Activated CD4-positive, CD25-positive, alpha-beta regulatory T cell (primary cell): ENCODE measurements around the gene CDKN1B.

Experiments
- DNase-seq, 4 experiments: peaks; one replicate each; lab custom pipeline; 2025; lab: John Stamatoyannopoulos, UW

The CDKN1B gene

GRCh38 chr12:12716793-12717585 lies at the start of gene CDKN1B:
CDKN1B (plus strand) TSS chr12:12717368; CDS start chr12:12717840, 472 bp downstream.
- DNase-seq, result peak; percentile 66 to 79 (median 74)

- DNase-seq, result no peak
These were observed 49.2 kb upstream of the CDKN1B start for GRCh38 chr12:12668005-12668404.

- DNase-seq, result no peak
These were observed 48.1 kb upstream of the CDKN1B start for GRCh38 chr12:12669020-12669419.

- no peak for DNase-seq
These were observed 45.1 kb upstream of the CDKN1B start for GRCh38 chr12:12671850-12672660.

- no peak for DNase-seq
These were observed 43.9 kb upstream of the CDKN1B start for GRCh38 chr12:12673296-12673695.

GRCh38 chr12:12676605-12677004 lies 40.6 kb upstream of the CDKN1B start:
- no peak for DNase-seq

- DNase-seq, result no peak
These were observed 36.0 kb upstream of the CDKN1B start for GRCh38 chr12:12681061-12681765.

- DNase-seq, result no peak
These were observed 34.9 kb upstream of the CDKN1B start for GRCh38 chr12:12682284-12682683.

GRCh38 chr12:12683136-12683697 lies 34.0 kb upstream of the CDKN1B start:
- DNase-seq, result no peak

GRCh38 chr12:12683725-12684124 lies 33.4 kb upstream of the CDKN1B start:
- DNase-seq, result no peak

- DNase-seq, result no peak
These were observed 32.6 kb upstream of the CDKN1B start for GRCh38 chr12:12684375-12685106.

GRCh38 chr12:12685305-12685704 lies 31.9 kb upstream of the CDKN1B start:
- DNase-seq, result no peak

GRCh38 chr12:12686472-12686871 lies 30.7 kb upstream of the CDKN1B start:
- no peak for DNase-seq

GRCh38 chr12:12686925-12687324 lies 30.2 kb upstream of the CDKN1B start:
- no peak for DNase-seq

GRCh38 chr12:12689647-12690300 lies 27.4 kb upstream of the CDKN1B start:
- DNase-seq, result no peak

- no peak for DNase-seq
These were observed 25.6 kb upstream of the CDKN1B start for GRCh38 chr12:12691549-12691948.

GRCh38 chr12:12693111-12693671 lies 24.0 kb upstream of the CDKN1B start:
- DNase-seq, result no peak

- peak; percentile 67 to 88 (median 80) for DNase-seq
These were observed 20.4 kb upstream of the CDKN1B start for GRCh38 chr12:12696562-12697383.

- no peak for DNase-seq
These were observed 17.8 kb upstream of the CDKN1B start for GRCh38 chr12:12699345-12699744.

GRCh38 chr12:12700254-12700653 lies 16.9 kb upstream of the CDKN1B start:
- no peak for DNase-seq
